Right lobe of liver (tissue), 4 donors: ENCODE data around the gene DENND6A.

Source experiments
- CTCF ChIP-seq, 4 donors: fragments of 200-600 bp in 3 of 4; fragments of 450-650 bp in 1 of 4; IDR thresholded peaks; one replicate each; pipeline versions ENCODE4 v1.5.1 to v1.8.0; 2016 to 2022; ENCODE audit warnings: antibody characterized with exemption in 4 of 4, mild to moderate bottlenecking in 2 of 4
- POLR2A ChIP-seq: fragments of 450-650 bp; IDR thresholded peaks from one replicate; pipeline ENCODE4 v1.6.1; 2017; ENCODE audit warnings: antibody characterized with exemption, mild to moderate bottlenecking
- donor health status: DM: no; HTN: no; CAD: no.
- donor health status: DM: no; HTN: no; CAD: no.
- donor health status: DM: no; HTN: yes; CAD: no.

DNA sequence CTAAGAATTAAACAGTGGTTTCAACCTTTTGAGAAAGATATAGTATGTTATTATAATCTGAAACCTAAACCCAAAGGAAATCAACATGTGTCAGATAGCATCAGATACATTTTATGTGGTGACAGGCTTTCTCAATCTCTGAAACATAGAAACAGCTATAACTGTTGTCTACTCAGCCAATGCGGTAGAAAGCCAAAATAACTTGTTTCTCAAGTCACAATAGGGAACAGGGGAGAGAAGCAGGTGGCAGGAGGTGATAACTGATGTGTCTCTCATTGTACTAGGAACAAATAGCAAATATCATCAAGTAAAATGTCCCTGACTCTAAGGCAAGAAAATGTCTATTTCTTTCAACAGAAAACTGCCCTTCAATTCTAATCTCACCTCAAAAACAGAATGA lies 38.6 kb downstream of the DENND6A start:
- TF ChIP-seq CTCF (IDR thresholded peaks at IDR 0.05) (no peak), POLR2A (no peak)
